ENCODE results near the gene CHN2.

DNA sequence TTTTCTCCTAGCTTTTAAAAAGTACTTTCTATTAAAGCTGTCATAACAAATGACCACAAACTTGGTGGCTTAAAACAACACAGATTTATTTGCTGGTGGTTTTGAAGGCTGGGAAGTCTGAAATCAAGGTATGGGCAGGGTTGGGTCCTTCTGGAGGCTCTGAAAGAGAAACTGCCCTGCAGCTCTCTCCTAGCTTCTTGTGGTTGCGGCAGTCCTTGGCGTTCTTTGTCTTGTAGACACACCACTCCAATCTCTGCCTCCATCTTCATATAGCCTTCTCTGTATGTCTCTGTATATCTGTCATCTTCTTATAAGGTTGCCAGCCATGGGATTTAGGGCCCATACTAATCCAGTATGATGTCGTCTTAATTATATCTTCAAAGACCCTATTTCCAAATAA, 289.7 kb downstream of the CHN2 start:
- TF ChIP-seq POLR2A (IDR thresholded peaks at IDR 0.05; ENCODE audit: extremely low read depth, insufficient read length) (no peak), MYC (IDR thresholded peaks at IDR 0.05; ENCODE audit: low read depth, low read length) (no peak)
- TF ChIP-seq, protein P1, sequence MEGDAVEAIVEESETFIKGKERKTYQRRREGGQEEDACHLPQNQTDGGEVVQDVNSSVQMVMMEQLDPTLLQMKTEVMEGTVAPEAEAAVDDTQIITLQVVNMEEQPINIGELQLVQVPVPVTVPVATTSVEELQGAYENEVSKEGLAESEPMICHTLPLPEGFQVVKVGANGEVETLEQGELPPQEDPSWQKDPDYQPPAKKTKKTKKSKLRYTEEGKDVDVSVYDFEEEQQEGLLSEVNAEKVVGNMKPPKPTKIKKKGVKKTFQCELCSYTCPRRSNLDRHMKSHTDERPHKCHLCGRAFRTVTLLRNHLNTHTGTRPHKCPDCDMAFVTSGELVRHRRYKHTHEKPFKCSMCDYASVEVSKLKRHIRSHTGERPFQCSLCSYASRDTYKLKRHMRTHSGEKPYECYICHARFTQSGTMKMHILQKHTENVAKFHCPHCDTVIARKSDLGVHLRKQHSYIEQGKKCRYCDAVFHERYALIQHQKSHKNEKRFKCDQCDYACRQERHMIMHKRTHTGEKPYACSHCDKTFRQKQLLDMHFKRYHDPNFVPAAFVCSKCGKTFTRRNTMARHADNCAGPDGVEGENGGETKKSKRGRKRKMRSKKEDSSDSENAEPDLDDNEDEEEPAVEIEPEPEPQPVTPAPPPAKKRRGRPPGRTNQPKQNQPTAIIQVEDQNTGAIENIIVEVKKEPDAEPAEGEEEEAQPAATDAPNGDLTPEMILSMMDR (IDR thresholded peaks at IDR 0.05; ENCODE audit: low read depth, low read length) = no peak
- TF ChIP-seq, protein P2, sequence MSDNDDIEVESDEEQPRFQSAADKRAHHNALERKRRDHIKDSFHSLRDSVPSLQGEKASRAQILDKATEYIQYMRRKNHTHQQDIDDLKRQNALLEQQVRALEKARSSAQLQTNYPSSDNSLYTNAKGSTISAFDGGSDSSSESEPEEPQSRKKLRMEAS (IDR thresholded peaks at IDR 0.05; ENCODE audit: low read depth, low read length) = no peak
